OCI-LY3 (cell line): ENCODE results near the gene MUC6.

Experiments used
- H2AFZ ChIP-seq: fragments of 200-600, 300-600 bp; shearing (Covaris generic); 2 replicates; pipeline ENCODE4 v1.6.0; 2014; ENCODE audit warnings: antibody characterized with exemption, low read depth, low read length
- H3K27ac ChIP-seq: fragments of 200-600, 300-600 bp; sonication (generic); 2 replicates; pipeline ENCODE4 v1.5.1; 2014; ENCODE audit warnings: mild to moderate bottlenecking, low read length, moderate library complexity, mixed read lengths
- H3K27me3 ChIP-seq: fragments of 200-600, 300-600 bp; sonication (generic); 2 replicates; pipeline ENCODE4 v1.6.1; 2014; ENCODE audit warnings: low read depth, low read length, mixed read lengths
- H3K36me3 ChIP-seq: fragments of 200-600, 300-600 bp; sonication (generic); replicated peaks from 2 replicates; pipeline ENCODE3; 2014; ENCODE audit warnings: low read depth, low read length, mixed read lengths
- H3K4me1 ChIP-seq: fragments of 300-600, 200-600 bp; sonication (generic); 2 replicates; pipeline ENCODE4 v1.6.1; 2014; ENCODE audit warnings: low read length, mixed read lengths
- H3K4me2 ChIP-seq: fragments of 200-600, 300-600 bp; sonication (generic); 2 replicates; pipeline ENCODE4 v1.6.1; 2014; ENCODE audit warnings: low read length, mixed read lengths
- H3K4me3 ChIP-seq: fragments of 300-600, 200-600 bp; sonication (generic); 2 replicates; pipeline ENCODE4 v1.5.1; 2014; ENCODE audit warnings: antibody characterized with exemption, mild to moderate bottlenecking, low read length, moderate library complexity
- H3K79me2 ChIP-seq: fragments of 300-600, 200-600 bp; shearing (Covaris generic); 2 replicates; pipeline ENCODE4 v1.6.1; 2014; ENCODE audit warnings: mild to moderate bottlenecking, low read length, mixed read lengths
- H3K9ac ChIP-seq: fragments of 300-600, 200-600 bp; shearing (Covaris generic); 2 replicates; pipeline ENCODE4 v1.6.0; 2014; ENCODE audit warnings: mild to moderate bottlenecking, low read length, moderate library complexity
- H3K9me3 ChIP-seq: fragments of 200-600, 300-600 bp; shearing (Covaris generic); 2 replicates; pipeline ENCODE4 v1.6.1; 2014; ENCODE audit warnings: low read length, mixed read lengths; ENCODE audit not compliant: insufficient read depth
- H4K20me1 ChIP-seq: fragments of 200-600, 300-600 bp; sonication (generic); 2 replicates; pipeline ENCODE4 v1.6.1; 2016; ENCODE audit warnings: low read length, mixed read lengths; ENCODE audit not compliant: insufficient read depth
- EZH2phosphoT487 ChIP-seq: fragments of 200-600 bp; shearing (Covaris generic); IDR thresholded peaks from 2 replicates; pipeline ENCODE4 v1.6.1; 2018; ENCODE audit warnings: antibody characterized with exemption, mixed run types, low read depth
- TF ChIP-seq, protein P1 (sequence below): fragments of 200-600, 300-600 bp; sonication (generic); IDR thresholded peaks from 2 replicates; pipeline ENCODE4 v1.5.1; 2014; ENCODE audit warnings: antibody characterized with exemption, low read length, low read depth

MUC6 gene

DNA sequence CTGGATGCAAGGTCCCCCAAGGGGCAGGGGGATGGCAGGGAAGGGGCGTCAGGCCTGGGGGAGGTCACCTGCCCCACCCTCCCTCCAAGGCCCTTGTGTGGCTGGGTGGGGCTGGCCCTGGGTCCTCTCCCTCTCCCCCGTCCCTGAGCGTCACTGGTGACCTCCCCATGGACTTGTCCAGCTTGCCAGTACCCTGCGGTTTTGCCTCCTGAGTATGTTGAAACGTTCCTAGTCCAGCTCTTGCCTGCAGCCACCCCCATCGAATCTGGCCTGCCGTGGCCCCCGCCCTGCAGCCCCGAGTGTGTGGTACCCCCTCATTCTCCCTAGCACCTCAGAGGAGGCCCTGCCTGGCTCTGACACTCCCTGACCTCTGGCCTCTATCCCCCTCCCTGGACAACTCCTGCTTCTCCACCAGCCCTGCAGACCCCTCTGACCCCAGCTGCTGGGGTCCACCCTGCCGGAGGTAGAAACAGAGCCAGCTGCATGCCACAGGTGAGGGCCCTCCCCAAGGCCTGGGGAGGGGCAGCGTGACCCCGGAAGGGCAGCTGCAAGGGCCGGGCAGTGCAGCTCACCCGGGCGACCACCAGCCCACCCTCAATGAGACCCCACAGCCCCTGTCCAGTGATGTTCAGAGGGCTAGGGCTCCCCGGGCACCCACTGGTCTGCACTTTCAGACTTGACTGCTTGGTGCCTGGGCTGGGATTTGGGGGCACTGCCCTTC is 4.1 kb upstream of the MUC6 start:
- Histone ChIP-seq H3K27ac (no peak overlapping the region), H2AFZ (no peak overlapping the region), H3K4me2 (no peak overlapping the region), H3K36me3 (no peaks in the 10 kb centered on the region), H3K4me1 (no peaks in the 10 kb centered on the region), H3K27me3 (no peaks in the 10 kb centered on the region), H3K79me2 (no peaks in the 10 kb centered on the region), H3K9me3 (peaks cover 4% of the 10 kb centered on the region; the same call in 1 of the 2 replicates), H4K20me1 (no peaks in the 10 kb centered on the region), H3K9ac (no peak overlapping the region), H3K4me3 (no peak overlapping the region)
- TF ChIP-seq, protein P1, sequence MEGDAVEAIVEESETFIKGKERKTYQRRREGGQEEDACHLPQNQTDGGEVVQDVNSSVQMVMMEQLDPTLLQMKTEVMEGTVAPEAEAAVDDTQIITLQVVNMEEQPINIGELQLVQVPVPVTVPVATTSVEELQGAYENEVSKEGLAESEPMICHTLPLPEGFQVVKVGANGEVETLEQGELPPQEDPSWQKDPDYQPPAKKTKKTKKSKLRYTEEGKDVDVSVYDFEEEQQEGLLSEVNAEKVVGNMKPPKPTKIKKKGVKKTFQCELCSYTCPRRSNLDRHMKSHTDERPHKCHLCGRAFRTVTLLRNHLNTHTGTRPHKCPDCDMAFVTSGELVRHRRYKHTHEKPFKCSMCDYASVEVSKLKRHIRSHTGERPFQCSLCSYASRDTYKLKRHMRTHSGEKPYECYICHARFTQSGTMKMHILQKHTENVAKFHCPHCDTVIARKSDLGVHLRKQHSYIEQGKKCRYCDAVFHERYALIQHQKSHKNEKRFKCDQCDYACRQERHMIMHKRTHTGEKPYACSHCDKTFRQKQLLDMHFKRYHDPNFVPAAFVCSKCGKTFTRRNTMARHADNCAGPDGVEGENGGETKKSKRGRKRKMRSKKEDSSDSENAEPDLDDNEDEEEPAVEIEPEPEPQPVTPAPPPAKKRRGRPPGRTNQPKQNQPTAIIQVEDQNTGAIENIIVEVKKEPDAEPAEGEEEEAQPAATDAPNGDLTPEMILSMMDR, result no peak
- TF ChIP-seq EZH2phosphoT487, result no peak

DNA sequence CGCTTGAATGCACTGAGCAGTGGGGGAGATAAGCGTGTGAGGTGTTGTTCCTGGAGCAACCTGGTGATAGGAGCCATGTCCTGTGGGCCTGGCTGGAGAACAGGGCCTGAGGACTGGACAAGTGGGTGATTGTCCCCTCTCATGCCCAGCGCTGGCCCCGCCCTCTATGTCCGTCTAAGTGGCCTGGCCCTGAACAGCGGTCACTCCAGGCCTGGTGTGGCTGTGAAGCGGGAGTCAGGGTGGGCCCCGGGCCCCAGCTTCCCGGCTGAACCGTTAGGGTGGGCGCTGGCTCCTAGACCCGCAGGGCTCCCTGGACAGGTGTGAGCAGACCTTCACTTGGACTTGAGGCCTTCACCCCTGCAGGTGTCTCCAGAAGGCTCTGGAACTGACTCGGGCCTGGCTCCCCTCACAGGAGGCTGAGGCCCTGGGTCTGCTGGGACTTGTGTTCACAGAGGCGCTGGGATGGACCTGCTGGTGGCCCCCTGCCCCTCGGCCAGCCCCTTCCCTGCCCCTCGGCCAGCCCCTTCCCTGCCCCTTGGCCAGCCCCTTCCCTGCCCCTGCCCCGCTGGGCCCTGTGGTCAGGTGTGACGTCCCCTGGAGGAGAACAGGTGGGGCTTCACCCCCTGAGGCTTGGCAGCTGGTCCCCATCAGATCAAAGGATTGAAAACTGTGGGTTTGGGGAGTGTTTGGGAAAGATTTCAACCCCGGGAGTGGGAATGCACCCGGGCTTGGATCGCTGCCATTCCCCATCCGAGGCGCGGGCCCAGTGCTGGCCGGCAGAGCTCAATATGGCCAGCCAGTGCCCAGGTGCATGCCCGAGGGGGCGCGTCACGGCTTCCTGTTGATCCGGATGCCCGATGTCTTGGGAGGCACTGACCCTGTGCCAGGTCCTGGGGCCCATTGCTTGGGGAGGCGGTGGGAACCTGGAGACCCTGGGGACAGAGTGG is 3.2 kb upstream of the MUC6 start:
- no peak overlapping the region for H2AFZ ChIP-seq

DNA sequence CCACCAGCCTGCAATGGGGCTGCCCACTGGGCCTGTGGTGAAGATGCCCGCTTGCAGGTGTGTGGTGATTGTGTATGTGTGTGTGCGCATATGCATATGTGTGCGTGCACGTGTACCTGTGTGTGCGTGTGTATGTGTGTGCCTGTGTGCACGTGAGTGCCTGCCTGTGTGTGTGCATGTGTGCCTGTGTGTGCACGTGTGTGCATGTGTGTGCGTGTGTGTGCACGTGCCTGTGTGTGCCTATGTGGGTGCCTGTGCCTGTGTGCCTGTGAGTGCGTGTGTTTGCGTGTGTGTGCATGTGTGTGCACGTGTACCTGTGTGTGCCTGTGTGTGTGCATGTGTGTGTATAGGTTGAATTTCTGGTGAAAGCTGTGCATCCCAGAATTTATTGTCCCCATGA is 2.4 kb upstream of the MUC6 start:
- Histone ChIP-seq H3K4me3 (no peak overlapping the region), H3K27ac (no peak overlapping the region), H4K20me1 (no peaks in the 10 kb centered on the region), H3K4me1 (no peaks in the 10 kb centered on the region), H3K9me3 (no peaks in the 10 kb centered on the region), H3K27me3 (no peaks in the 10 kb centered on the region), H3K79me2 (no peaks in the 10 kb centered on the region), H2AFZ (no peak overlapping the region), H3K9ac (no peak overlapping the region), H3K4me2 (no peak overlapping the region), H3K36me3 (no peaks in the 10 kb centered on the region)
- TF ChIP-seq, protein P1, result no peak
- no peak for TF ChIP-seq EZH2phosphoT487

More for the DNA sequence above, 3.2 kb upstream of the MUC6 start:
- Histone ChIP-seq H3K9me3 (peaks cover under 1% of the 10 kb centered on the region; the same call in 1 of the 2 replicates), H3K27me3 (no peaks in the 10 kb centered on the region), H3K79me2 (no peaks in the 10 kb centered on the region), H3K36me3 (no peaks in the 10 kb centered on the region), H3K27ac (no peak overlapping the region), H3K4me2 (no peak overlapping the region), H4K20me1 (no peaks in the 10 kb centered on the region), H3K4me3 (no peak overlapping the region), H3K9ac (no peak overlapping the region), H3K4me1 (no peaks in the 10 kb centered on the region)
- no peak for TF ChIP-seq EZH2phosphoT487
- TF ChIP-seq, protein P1, result no peak

DNA sequence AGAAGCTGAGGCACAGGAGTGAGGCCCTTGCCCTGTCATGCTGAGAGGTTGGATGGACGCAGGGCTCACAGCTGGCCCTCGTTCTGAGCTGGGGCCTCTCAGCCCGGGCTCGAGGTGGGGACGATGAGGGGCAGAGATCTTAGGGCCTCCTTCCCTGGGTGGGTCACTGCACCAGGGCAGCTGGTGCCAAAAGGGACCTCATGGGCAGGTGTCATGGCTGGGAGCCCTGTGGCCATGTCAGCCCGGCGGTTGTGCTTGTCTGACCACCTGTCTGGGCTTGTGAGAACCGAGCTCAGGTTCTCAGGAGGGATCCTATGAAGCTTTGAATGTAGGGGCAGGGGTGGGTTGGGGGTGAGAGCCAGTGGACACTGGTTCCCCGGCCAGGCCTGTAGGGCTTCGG is 1.8 kb upstream of the MUC6 start:
- TF ChIP-seq, protein P1, result no peak
- TF ChIP-seq EZH2phosphoT487, result no peak
- no peak overlapping the region for H3K9ac ChIP-seq
- H3K9me3 ChIP-seq, result no peaks in the 10 kb centered on the region
- H2AFZ ChIP-seq, result no peak overlapping the region
- no peaks in the 10 kb centered on the region for H3K79me2 ChIP-seq
- no peak overlapping the region for H3K4me3 ChIP-seq
- no peak overlapping the region for H3K27ac ChIP-seq
- H4K20me1 ChIP-seq, result no peaks in the 10 kb centered on the region
- no peaks in the 10 kb centered on the region for H3K4me1 ChIP-seq
- no peak overlapping the region for H3K4me2 ChIP-seq
- no peaks in the 10 kb centered on the region for H3K27me3 ChIP-seq
- no peaks in the 10 kb centered on the region for H3K36me3 ChIP-seq
